PC-3 (cell line): Measurements from ENCODE around the gene SH3PXD2B. TPM values are rescaled to one million over a fixed set of nuclear protein-coding genes. Genes with fewer than 3 reads are reported as not detected.

ENCODE experiments used
- ATAC-seq: fragments of 200-7000 bp; cut with Tn5 transposase; 2 replicates; pipeline ENCODE4 v1.9.1; 2020; ENCODE audit warnings: mild to moderate bottlenecking, moderate library complexity
- BruUV-seq: library from RNA; stranded (reverse); fragments of 400-500 nt; replicated peaks from 2 replicates; lab custom pipeline; 2021; lab: Mats Ljungman, UMichigan
- CTCF ChIA-PET: fragments of 300-600 bp; sonication (Branson Sonifier 250); formaldehyde crosslinking; loops from one replicate; lab custom pipeline; 2022; ENCODE audit warnings: antibody characterized with exemption; lab: Charles Lee
- POLR2A ChIA-PET: fragments of 300-600 bp; sonication (Branson Sonifier 250); formaldehyde crosslinking; loops from one replicate; lab custom pipeline; 2022; ENCODE audit warnings: antibody characterized with exemption; ENCODE audit not compliant: unreplicated experiment; lab: Charles Lee
- DNase-seq: peaks from one replicate; pipeline ENCODE4 v3.0.0-alpha.2; 2015
- H2AFZ ChIP-seq: fragments of 300-600 bp; sonication (generic); 2 replicates; pipeline ENCODE4 v1.6.0; 2016; ENCODE audit warnings: antibody characterized with exemption, low read length
- H3F3A ChIP-seq: fragments of 300-600 bp; sonication (generic); one replicate; pipeline ENCODE4 v1.6.0; 2017; ENCODE audit warnings: antibody characterized with exemption, low read length, control low read depth, mild to moderate bottlenecking; ENCODE audit not compliant: unreplicated experiment
- H3K27ac ChIP-seq: fragments of 300-600 bp; sonication (generic); 2 replicates; pipeline ENCODE4 v1.5.1; 2016; ENCODE audit warnings: mild to moderate bottlenecking, low read length
- H3K27me3 ChIP-seq: fragments of 300-600 bp; sonication (generic); 2 replicates; pipeline ENCODE4 v1.6.1; 2016; ENCODE audit warnings: low read length, mixed read lengths
- H3K36me3 ChIP-seq: fragments of 300-600 bp; sonication (generic); 2 replicates; pipeline ENCODE4 v1.6.1; 2016; ENCODE audit warnings: low read depth, mixed run types, low read length, mixed read lengths
- H3K4me1 ChIP-seq: fragments of 300-600 bp; sonication (generic); 2 replicates; pipeline ENCODE4 v1.5.1; 2016; ENCODE audit warnings: low read length; ENCODE audit not compliant: insufficient read depth
- H3K4me2 ChIP-seq: fragments of 300-600 bp; sonication (generic); 2 replicates; pipeline ENCODE4 v1.6.0; 2016; ENCODE audit warnings: low read length
- H3K4me3 ChIP-seq: fragments of 300-600 bp; sonication (generic); 2 replicates; pipeline ENCODE4 v1.5.1; 2016; ENCODE audit warnings: mild to moderate bottlenecking, low read length, mixed read lengths
- H3K79me2 ChIP-seq: fragments of 300-600 bp; sonication (generic); 2 replicates; pipeline ENCODE4 v1.6.1; 2017; ENCODE audit warnings: low read length, mixed read lengths
- H3K9ac ChIP-seq: fragments of 300-600 bp; sonication (generic); 2 replicates; pipeline ENCODE4 v1.6.0; 2016; ENCODE audit warnings: mild to moderate bottlenecking, low read length
- H3K9me2 ChIP-seq: fragments of 300-600 bp; sonication (generic); replicated peaks from 2 replicates; pipeline ENCODE4 v1.6.1; 2016; ENCODE audit warnings: mixed run types, low read length, mixed read lengths
- H3K9me3 ChIP-seq: fragments of 300-600 bp; sonication (generic); 2 replicates; pipeline ENCODE4 v1.6.1; 2016; ENCODE audit warnings: low read length, mixed read lengths
- H4K20me1 ChIP-seq: fragments of 300-600 bp; sonication (generic); 2 replicates; pipeline ENCODE4 v1.6.1; 2016; ENCODE audit warnings: low read length, mixed read lengths
- EZH2 ChIP-seq: fragments of 300-600 bp; sonication (generic); IDR thresholded peaks from one replicate; pipeline ENCODE4 v1.6.1; 2017; ENCODE audit warnings: antibody characterized with exemption, mild to moderate bottlenecking, low read length; ENCODE audit not compliant: unreplicated experiment
- EZH2phosphoT487 ChIP-seq: fragments of 300-600 bp; sonication (generic); IDR thresholded peaks from 2 replicates; pipeline ENCODE4 v1.6.1; 2018; ENCODE audit warnings: mild to moderate bottlenecking, antibody characterized with exemption, low read length, borderline replicate concordance
- intact Hi-C: fragments of 100-400 bp; cut with micrococcal nuclease; formaldehyde crosslinking; loops from 2 replicates; pipeline ENCODE4 v1.9.0; 2023
- total RNA-seq: library from RNA; depleted of rRNA; stranded (reverse); fragments of >200 nt; gene quantifications from 2 replicates; pipeline ENCODE4 v1.2.3, GENCODE V29; 2014
- TF ChIP-seq, protein P1 (sequence below): fragments of 300-600 bp; sonication (generic); conservative IDR thresholded peaks from 2 replicates; pipeline ENCODE4 v1.5.1; 2017; ENCODE audit warnings: antibody characterized with exemption, low read depth, mild to moderate bottlenecking, low read length

The SH3PXD2B gene
- total RNA-seq, 1 experiment from 2014 or later = 9.8 TPM

DNA sequence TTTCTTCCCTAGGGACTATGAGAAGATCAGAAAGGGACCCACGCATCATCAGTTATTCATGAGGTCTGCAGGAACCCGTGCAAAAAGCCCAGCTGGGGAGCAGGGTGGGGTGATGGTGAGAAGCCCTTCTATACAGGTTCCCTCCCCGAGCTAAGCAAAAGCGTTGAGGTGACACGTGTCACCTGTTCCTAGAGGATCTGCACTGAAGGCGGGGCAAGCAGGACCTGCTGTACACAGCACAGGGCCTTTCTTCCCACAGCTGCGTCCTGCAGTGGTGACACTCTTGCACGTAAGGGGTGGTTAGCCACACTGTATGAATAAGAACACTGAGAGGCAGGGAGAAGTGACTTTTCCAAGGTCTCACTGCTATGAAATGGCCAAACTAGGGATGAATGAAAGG, 37.2 kb upstream of the SH3PXD2B start:
- BruUV-seq = no TSS peak
- H3K27ac ChIP-seq = no peak overlapping the region
- H3K9ac ChIP-seq = no peak overlapping the region
- ChIA-PET POLR2A (no interaction called here), CTCF (no interaction called here)
- DNase-seq (no peak), ATAC-seq (no peak)
- H3K4me3 ChIP-seq = no peak overlapping the region
- H3K9me2 ChIP-seq = no peaks in the 10 kb centered on the region
- TF ChIP-seq EZH2 = no peak
- TF ChIP-seq, protein P1, sequence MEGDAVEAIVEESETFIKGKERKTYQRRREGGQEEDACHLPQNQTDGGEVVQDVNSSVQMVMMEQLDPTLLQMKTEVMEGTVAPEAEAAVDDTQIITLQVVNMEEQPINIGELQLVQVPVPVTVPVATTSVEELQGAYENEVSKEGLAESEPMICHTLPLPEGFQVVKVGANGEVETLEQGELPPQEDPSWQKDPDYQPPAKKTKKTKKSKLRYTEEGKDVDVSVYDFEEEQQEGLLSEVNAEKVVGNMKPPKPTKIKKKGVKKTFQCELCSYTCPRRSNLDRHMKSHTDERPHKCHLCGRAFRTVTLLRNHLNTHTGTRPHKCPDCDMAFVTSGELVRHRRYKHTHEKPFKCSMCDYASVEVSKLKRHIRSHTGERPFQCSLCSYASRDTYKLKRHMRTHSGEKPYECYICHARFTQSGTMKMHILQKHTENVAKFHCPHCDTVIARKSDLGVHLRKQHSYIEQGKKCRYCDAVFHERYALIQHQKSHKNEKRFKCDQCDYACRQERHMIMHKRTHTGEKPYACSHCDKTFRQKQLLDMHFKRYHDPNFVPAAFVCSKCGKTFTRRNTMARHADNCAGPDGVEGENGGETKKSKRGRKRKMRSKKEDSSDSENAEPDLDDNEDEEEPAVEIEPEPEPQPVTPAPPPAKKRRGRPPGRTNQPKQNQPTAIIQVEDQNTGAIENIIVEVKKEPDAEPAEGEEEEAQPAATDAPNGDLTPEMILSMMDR = no peak
- no peak for TF ChIP-seq EZH2phosphoT487
- no peaks in the 10 kb centered on the region for H3K79me2 ChIP-seq
- peaks cover 35% of the 10 kb centered on the region for H3K27me3 ChIP-seq
- H2AFZ ChIP-seq = no peak overlapping the region
- H3F3A ChIP-seq = no peaks in the 10 kb centered on the region
- H3K36me3 ChIP-seq = no peaks in the 10 kb centered on the region
- no peaks in the 10 kb centered on the region for H4K20me1 ChIP-seq
- intact Hi-C loops = no loop called here
- H3K4me1 ChIP-seq = no peaks in the 10 kb centered on the region
- no peaks in the 10 kb centered on the region for H3K9me3 ChIP-seq
- no peak overlapping the region for H3K4me2 ChIP-seq

DNA sequence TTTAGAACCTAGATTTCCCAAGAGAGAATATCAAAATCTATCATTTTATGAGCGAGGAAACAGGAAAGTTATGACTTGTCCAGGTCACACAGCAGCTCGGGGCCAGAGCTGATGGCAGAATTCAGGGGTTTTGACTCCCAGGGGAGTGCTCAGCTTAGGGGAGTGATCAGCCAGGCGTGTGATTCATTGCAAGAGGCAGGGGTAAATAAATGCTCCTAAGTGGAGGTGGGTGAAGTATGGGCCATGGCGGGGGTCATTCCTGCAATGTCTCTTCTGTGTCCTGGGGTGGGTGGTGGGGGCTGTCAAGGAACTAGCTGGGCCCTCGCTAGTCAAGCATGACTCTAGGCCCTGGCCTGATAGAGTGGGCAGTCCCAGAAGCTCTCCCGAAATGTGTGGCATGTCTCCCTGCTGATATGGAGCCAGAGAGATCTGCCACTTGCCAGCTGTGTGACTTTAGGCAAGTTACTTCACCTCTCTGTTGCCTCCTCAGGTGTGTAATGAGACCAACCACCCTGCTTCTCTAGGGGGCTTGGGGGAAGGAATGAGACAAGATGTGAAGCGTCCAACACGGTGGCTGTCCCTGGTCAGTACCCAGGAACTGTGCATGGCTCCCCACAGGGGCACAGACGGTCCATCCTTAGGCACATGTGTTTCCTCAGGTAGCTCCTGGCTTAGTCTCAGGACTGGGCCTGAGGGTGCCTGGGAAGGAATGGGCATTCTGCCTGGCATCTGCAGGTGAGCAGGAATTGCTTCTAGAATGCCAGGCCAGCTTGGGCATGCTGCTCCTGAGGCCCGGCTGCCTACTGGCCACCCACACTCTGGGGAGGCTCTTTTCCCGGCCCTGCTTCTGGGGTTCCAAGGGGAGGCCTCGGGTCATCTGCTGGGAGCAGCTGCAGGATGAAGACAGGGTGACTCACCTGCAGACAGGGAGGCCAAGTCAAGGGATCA, 36.5 kb upstream of the SH3PXD2B start:
- TF ChIP-seq, protein P1 = no peak
- TF ChIP-seq EZH2phosphoT487 (no peak), EZH2 (no peak)
- Histone ChIP-seq H2AFZ (no peak overlapping the region), H3K27ac (no peak overlapping the region), H3F3A (no peaks in the 10 kb centered on the region), H3K9ac (no peak overlapping the region), H3K27me3 (peaks cover 28% of the 10 kb centered on the region), H3K4me2 (no peak overlapping the region), H4K20me1 (no peaks in the 10 kb centered on the region), H3K4me1 (no peaks in the 10 kb centered on the region), H3K9me2 (no peaks in the 10 kb centered on the region), H3K9me3 (no peaks in the 10 kb centered on the region), H3K36me3 (no peaks in the 10 kb centered on the region), H3K4me3 (no peak overlapping the region), H3K79me2 (no peaks in the 10 kb centered on the region)
- CTCF ChIA-PET = no interaction called here
- no peak for DNase-seq
- POLR2A ChIA-PET = no interaction called here
- BruUV-seq = no TSS peak
- intact Hi-C loops = no loop called here
- no peak for ATAC-seq

DNA sequence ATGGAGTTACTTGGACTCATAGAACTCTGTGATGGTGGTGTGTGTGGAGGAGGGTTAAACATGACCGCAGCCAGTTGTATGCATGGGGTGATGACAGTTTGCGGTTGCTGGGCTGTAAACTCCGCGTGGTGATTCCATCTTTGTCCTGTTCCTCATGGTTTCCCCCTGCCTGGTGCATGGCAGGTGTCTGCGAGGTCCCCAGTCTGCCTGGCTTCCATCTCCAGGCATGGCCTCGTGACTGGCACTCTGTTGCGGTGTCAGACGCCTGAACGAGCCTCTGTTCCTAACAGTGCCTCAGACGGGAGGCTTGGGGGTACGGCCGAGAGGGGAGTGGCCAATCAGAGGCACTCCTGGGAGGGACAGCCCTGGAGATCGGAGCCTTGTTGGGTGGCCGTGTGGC, 33.9 kb upstream of the SH3PXD2B start:
- ChIA-PET CTCF (no interaction called here), POLR2A (no interaction called here)
- H3K79me2 ChIP-seq = no peaks in the 10 kb centered on the region
- no peak overlapping the region for H2AFZ ChIP-seq
- ATAC-seq = no peak
- no peaks in the 10 kb centered on the region for H3K9me2 ChIP-seq
- H3K4me1 ChIP-seq = no peaks in the 10 kb centered on the region
- TF ChIP-seq EZH2 = no peak
- no peak for TF ChIP-seq EZH2phosphoT487
- TF ChIP-seq, protein P1 = no peak
- no peak overlapping the region for H3K27ac ChIP-seq
- DNase-seq = no peak
- H3K36me3 ChIP-seq = no peaks in the 10 kb centered on the region
- H3K4me3 ChIP-seq = no peak overlapping the region
- no peak overlapping the region for H3K9ac ChIP-seq
- no TSS peak for BruUV-seq
- H3K4me2 ChIP-seq = no peak overlapping the region
- peaks cover 3% of the 10 kb centered on the region; the same call in 1 of the 2 replicates for H3K27me3 ChIP-seq
- intact Hi-C loops = no loop called here
- H4K20me1 ChIP-seq = no peaks in the 10 kb centered on the region
- no peaks in the 10 kb centered on the region for H3F3A ChIP-seq
- H3K9me3 ChIP-seq = no peaks in the 10 kb centered on the region
